Lower leg skin (tissue), 3 donors: ENCODE measurements around the gene SART1.

Experiments
- POLR2A ChIP-seq, 2 donors: fragments of 450-650 bp; IDR thresholded peaks; one replicate each; pipeline ENCODE4 v1.6.1; 2016 to 2017; ENCODE audit warnings: antibody characterized with exemption in 2 of 2, mild to moderate bottlenecking in 1 of 2, moderate library complexity in 1 of 2
- TF ChIP-seq, protein P1 (sequence below), 3 donors: fragments of 450-650 bp; IDR thresholded peaks; one replicate each; pipeline ENCODE4 v1.5.1; 2016; ENCODE audit warnings: antibody characterized with exemption in 3 of 3, mild to moderate bottlenecking in 3 of 3, moderate library complexity in 2 of 3

DNA sequence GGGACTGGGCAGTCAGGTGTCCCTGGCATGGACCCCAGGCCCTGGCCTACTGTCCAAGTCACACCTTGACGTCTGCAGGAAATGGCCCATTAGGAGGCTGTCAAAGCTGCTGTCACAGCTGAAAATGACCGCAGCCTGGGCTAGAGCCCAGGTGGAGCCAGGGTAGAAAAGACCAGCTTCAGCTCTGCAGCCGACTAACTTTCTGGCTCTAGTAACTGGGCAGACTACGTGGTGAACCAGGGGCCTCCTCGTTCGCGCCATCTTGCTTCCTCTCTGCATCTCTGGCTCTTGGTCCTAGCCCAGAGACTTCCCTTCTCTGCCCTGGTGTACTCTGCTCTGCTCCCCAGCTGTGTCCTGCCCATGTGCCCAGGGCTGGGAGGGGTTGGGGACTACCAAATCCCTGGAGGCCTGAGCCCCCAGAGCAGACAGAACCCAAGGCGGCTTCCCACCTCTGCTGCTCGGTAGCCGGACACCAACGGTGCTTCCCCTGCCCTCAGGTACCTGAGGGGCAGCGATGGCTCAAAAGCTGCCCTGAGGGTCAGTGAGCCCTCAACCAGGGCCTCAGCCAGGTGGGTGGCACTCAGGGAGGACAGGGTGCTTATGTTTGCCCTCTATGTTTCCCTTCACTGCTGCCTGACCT lies 19.7 kb downstream of the SART1 start:
- TF ChIP-seq POLR2A (IDR thresholded peaks at IDR 0.05) = no peak
- TF ChIP-seq, protein P1, sequence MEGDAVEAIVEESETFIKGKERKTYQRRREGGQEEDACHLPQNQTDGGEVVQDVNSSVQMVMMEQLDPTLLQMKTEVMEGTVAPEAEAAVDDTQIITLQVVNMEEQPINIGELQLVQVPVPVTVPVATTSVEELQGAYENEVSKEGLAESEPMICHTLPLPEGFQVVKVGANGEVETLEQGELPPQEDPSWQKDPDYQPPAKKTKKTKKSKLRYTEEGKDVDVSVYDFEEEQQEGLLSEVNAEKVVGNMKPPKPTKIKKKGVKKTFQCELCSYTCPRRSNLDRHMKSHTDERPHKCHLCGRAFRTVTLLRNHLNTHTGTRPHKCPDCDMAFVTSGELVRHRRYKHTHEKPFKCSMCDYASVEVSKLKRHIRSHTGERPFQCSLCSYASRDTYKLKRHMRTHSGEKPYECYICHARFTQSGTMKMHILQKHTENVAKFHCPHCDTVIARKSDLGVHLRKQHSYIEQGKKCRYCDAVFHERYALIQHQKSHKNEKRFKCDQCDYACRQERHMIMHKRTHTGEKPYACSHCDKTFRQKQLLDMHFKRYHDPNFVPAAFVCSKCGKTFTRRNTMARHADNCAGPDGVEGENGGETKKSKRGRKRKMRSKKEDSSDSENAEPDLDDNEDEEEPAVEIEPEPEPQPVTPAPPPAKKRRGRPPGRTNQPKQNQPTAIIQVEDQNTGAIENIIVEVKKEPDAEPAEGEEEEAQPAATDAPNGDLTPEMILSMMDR (IDR thresholded peaks at IDR 0.05) = no peak
